HG03064 (cell line): ENCODE measurements around the gene GRIN2C.
"Not testable (repeated sequence)": the region's sequence is repeated elsewhere in the genome, so short reads cannot be mapped to it uniquely, and the experiment has no call there.

Source experiments
- ATAC-seq: cut with Tn5 transposase; IDR thresholded peaks from one replicate; pipeline ENCODE4 v1.9.1; 2021; ENCODE audit warnings: low read depth; ENCODE audit not compliant: unreplicated experiment

The GRIN2C gene

DNA sequence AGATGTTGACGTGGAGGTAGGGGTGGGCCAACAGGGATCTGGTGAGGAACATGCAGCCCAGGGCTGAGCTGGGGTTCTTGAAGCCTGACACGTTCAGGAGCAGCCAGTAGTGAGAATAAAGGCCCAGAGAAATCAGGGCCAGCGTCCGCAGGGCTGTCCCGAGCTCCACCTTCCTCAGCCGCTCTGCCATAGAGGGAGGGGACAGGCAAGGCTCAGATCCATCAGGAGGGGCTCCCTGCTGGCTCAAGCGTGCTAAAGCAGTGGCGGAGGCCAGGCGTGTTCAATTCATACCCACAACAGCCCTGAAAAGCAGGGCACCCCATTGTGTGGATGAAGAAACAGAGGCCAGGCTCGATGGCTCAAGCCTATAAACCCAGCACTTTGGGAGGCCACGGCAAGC is 21.4 kb upstream of the GRIN2C start:
- no peak for ATAC-seq

GRCh38 chr17:74879308-74879707 is 19.6 kb upstream of the GRIN2C start:
- ATAC-seq = no peak

DNA sequence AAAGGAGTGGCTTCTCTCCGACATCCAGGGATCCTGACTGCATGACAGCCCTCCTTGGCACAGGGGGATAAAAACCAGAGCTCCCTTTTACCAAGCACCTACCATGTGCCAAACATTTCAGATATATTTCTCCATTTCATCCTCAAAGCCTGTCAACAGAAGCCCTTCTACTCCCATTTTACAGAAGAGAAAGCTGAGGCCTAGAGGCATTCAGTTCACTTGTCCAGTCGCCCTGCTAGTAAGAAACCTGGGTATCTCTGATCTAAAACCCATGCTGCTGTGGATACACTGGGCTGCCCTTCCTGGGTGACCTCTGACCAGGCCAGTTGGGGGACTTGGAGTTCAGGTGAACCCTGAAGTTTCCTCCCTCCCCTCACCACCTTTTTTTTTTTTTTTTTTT is 19.0 kb upstream of the GRIN2C start:
- ATAC-seq = no peak

DNA sequence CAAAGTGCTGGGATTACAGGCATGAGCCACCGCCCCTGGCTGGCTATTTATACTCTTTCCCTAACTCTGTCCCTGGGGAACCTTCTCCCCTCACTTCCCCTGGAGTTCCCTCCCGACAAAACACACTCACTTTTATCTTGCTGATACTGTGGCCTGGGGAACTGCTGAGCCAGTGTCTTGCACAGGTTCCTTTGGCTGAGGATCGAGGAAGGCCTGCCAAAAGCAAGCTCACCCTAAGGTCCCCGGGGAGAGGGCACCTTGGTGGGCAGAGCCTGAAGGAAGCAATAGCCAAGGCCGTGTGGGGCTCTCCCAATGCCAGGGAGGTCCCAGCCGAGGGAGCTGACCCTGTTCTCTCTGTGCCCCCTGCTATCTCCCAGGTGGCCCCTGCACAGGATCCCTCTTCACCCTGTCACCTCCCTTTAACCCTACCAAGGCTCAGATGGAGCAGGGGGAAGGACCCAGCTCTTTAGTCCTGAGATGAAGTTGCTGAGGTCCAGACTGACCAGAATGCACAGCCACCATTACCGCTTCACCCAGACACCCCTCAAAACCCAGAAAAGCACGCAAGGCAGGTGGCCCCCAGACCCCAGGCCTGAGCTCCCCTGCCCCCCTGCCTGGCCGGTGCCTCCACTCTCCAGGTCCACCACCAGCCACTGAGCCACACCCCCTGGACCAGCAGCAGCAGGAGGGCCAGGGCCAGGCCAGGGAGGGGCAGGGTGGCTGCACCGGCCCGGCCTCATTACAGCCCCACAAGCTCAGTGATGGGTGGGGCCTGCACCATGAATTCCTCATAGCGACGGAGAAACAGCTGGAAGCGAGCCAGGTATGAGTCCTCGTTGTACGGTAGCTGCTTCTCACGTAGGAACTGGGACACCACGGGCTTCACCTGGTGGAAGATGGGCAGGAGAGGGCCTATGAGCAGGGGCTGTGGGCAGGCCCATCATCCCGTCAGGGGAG is 18.2 kb upstream of the GRIN2C start:
- no peak for ATAC-seq

DNA sequence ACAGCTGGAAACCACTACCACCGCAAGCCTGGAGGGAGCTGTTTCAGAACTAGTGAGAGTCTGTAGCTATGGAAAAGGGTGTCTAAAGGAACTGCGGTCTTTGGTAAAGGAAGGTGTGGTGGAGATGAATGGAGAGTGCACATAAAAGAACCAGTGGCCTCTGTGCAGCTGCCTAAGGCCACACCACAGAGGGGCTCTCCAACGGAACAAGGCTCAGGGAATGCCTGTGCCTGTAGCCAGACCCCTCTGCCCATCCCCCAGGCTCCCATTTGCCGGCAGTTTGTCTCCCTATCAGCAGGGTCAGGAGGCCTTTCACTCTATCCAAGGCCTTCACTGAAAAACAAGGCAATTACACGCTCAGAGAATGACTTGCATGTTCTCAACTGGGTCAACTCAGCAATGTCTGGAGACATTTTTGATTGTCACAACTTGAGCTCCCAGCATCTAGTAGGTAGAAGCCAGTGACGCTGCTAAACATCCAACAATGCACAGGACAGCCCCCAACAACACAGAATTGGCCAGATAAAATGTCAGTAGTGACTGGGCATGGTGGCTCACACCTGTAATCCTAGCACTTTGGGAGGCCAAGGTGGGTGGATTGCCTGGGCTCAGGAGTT is 16.4 kb upstream of the GRIN2C start:
- no peak for ATAC-seq

- no peak for ATAC-seq
Measured at GRCh38 chr17:74875155-74875976, 15.7 kb upstream of the GRIN2C start.

GRCh38 chr17:74874615-74875037 is 14.9 kb upstream of the GRIN2C start:
- ATAC-seq = no peak

DNA sequence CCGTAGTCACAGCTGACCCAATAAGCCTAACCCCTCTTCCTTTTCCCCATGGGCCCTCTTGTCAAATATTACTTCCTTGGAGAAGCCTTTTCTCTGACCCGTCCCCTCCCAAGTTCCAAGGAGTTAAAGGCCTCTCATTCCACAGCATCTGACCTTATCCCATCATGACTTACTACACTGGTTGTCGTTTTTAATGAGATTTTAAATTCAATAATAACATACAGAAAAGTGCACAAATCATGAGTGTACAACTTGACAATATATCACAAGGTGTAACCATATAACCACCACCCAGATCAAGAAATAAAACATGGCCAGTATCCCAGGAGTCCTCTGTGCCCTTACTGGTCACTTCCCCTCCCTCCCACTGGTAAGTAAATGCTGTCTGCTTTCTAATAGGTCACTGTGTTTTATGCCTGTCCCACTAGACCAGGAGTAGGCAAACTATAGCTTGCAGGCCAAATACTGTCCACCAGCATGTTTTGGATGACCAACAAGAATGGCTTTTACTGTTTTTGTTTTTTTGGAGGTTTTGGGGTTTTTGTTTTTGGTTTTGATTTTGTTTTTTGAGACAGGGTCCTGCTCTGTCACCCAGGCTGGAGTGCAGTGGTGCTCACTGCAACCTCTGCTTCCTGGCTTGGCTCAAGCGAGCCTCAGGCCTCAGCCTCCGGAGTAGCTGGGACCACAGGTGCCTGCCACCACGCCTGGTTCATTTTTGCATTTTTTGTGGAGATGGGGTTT is 14.4 kb upstream of the GRIN2C start:
- ATAC-seq = no peak

DNA sequence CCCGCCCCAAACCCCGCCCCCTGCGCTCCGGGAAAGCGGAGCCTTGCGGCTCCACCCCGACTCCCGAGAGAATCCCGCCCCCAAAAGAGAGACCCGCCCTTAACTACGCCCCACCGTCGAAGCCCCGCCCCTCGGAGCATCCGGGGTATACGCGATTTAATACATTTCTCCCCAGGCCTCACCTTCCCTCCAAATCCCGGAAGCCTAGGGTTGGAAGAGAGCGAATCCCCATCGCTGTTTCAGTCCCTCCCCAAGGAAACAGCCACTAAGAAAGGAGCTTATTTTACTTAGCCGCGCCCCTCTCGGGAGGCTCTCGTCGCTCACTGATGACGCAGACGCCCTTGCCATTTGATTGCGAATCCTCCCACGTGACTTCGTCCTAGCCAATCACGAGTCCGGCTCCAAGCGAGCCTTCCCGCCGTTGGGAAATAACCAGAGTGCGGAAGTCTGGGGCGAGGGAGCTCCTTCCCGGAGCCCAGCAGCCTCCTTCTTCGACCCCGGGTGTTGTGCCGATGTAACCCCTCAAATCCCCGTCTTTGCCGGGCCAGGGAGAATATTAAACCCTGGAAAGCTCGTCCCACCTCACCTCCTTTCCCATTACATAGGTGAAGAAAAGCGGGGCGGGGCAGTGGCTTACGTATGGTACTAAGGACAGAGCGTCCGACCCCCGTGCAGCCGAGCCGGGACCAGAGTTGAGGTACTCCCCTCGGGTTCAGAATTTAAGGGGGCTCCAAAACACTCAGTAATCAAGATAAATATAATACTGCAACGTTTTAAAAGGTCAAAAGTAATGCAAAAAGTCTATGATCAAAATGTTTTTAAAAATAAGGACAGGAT is 13.6 kb upstream of the GRIN2C start:
- peak; percentile 83 for ATAC-seq

- ATAC-seq = peak; percentile 17
Measured at GRCh38 chr17:74872313-74873036, 12.8 kb upstream of the GRIN2C start, which contains the start of gene FDXR. Gene FDXR (minus strand): TSS chr17:74872994. CDS start chr17:74872944, 50 bp downstream.

DNA sequence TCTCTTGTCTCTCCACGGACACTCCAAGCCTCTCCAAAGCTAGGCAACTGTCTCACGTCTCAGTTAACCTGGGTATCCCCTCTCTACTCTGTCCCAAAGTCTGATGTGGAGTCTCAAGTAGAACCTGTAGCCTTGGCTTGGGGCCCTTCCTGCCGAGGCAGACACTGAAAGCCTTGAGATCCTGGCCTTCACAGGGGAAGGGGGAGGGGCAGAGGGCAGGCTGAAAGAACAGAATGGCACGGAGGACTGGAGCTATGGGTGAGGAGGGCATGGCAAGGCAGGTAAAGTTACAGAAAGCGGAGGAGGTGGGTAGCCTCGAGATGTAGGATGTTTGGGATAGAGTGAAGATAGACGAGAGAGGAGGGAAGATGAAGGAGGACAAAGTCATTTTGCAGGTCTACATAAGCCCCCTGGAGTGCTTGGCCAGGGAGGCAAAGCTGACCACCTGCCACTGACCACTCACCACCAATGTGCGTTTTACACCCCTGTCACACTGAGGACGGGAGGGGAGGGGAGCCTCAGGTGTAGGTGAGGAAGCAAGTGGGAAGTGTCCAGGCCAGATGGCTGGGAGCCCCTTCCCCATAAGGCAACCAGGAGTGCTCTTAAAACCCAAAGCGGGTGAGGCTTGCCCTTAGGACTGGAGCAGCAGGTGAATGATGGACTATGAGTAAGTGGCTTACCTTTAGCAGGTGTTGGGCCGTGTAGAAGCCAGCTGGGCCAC is 11.8 kb upstream of the GRIN2C start:
- ATAC-seq = no peak

DNA sequence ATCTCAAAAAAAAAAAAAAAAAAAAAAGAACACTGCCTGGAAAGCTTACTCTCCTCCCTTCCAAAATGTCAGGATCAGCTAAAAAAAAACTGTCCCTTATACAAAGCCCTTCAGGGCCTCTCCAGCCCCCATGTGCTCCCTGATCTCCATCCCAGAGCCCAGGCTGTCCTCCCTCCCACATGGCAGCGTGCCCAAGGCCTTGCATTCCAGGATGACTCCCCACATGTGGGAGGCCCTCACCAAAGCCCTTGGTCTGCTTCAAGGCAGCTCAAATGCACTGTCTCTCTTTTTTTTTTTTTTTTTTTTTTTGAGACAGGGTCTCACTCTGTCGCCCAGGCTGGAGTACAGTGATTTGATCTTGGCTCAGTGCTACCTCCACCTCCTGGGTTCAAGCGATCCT is 10.8 kb upstream of the GRIN2C start:
- ATAC-seq = no peak

DNA sequence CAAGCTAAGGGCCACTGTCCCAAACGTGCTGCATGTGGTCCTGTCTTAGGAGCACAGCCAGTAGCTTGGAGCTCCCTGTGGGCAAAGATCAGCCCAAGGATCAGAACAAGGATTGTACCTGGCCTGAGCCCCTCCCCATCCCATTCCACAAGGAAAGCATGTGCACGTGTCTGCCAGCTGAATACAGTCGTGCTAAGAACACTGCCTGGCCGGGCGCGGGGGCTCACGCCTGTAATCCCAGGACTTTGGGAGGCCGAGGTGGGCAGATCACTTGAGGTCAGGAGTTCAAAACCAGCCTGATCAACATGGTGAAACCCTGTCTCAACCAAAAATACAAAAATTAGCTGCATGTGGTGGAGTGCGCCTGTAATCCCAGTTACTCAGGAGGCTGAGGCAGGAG is 10.3 kb upstream of the GRIN2C start:
- not testable (repeated sequence) for ATAC-seq

- no peak for ATAC-seq
Measured at GRCh38 chr17:74868908-74869255, 9.2 kb upstream of the GRIN2C start.

GRCh38 chr17:74868251-74868907 is 8.7 kb upstream of the GRIN2C start:
- no peak for ATAC-seq

GRCh38 chr17:74866198-74866835 is 6.6 kb upstream of the GRIN2C start:
- no peak for ATAC-seq

GRCh38 chr17:74865504-74866197 is 6.0 kb upstream of the GRIN2C start:
- no peak for ATAC-seq
